Uterus (tissue), 2 donors: ENCODE results near the gene GSN.

ENCODE experiments used
- POLR2A ChIP-seq, 2 donors: fragments of 450-650 bp; IDR thresholded peaks; one replicate each; pipeline ENCODE4 v1.6.1; 2016; ENCODE audit warnings: antibody characterized with exemption in 2 of 2, mild to moderate bottlenecking in 1 of 2, moderate library complexity in 1 of 2
- TF ChIP-seq, protein P1 (sequence below), 4 experiments: fragments of 200-600 bp in 2 of 4; fragments of 450-650 bp in 2 of 4; sonication (generic) in 2 of 4; IDR thresholded peaks; one replicate each; pipeline ENCODE4 v1.5.1; 2016 to 2019; ENCODE audit warnings: antibody characterized with exemption in 4 of 4, mild to moderate bottlenecking in 2 of 4, moderate library complexity in 1 of 4

DNA sequence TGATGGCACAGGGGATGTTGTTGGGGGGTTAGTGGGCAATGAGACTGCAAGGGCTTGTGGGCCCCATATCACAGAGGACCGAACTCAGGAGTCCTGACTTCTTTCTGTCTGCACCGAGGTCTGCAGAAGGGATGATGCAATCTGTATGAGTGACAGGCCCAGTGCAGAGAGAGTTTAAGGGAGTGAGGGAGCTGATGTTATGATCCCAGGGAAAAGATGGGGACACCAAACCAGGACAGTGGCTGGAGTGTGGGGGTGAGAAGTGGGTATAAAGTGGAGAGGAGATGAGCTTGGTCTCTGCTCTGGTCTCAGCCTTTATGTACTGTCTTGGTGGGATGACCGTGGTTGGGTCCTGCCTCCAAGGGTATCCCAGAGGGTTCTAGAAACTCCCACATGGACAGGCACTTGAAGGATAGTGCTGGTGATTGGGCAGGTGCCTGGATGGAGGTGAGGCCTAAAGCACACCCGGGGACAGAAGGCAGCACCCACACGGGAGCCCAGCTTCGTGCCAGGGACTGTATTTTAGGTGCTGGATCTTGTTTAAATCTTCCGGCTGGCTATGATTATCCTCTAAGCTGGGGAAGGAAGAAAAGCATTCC lies 21.9 kb downstream of the GSN start:
- TF ChIP-seq, protein P1, sequence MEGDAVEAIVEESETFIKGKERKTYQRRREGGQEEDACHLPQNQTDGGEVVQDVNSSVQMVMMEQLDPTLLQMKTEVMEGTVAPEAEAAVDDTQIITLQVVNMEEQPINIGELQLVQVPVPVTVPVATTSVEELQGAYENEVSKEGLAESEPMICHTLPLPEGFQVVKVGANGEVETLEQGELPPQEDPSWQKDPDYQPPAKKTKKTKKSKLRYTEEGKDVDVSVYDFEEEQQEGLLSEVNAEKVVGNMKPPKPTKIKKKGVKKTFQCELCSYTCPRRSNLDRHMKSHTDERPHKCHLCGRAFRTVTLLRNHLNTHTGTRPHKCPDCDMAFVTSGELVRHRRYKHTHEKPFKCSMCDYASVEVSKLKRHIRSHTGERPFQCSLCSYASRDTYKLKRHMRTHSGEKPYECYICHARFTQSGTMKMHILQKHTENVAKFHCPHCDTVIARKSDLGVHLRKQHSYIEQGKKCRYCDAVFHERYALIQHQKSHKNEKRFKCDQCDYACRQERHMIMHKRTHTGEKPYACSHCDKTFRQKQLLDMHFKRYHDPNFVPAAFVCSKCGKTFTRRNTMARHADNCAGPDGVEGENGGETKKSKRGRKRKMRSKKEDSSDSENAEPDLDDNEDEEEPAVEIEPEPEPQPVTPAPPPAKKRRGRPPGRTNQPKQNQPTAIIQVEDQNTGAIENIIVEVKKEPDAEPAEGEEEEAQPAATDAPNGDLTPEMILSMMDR (IDR thresholded peaks at IDR 0.05), result no peak
- TF ChIP-seq POLR2A (IDR thresholded peaks at IDR 0.05), result no peak
